ENCODE measurements around the gene POLRMT. TPM values are rescaled to one million over a fixed set of nuclear protein-coding genes. Genes with fewer than 3 reads are reported as not detected.
A peak's percentile ranks its signal among the peaks of the same experiment; 100 is the strongest.

The POLRMT gene
- total and polyA plus RNA-seq, 2 experiments from 2014 or later: 103 to 121 TPM

- no peaks in the 10 kb centered on the region for H3K36me3 ChIP-seq
- TF ChIP-seq, protein P1, sequence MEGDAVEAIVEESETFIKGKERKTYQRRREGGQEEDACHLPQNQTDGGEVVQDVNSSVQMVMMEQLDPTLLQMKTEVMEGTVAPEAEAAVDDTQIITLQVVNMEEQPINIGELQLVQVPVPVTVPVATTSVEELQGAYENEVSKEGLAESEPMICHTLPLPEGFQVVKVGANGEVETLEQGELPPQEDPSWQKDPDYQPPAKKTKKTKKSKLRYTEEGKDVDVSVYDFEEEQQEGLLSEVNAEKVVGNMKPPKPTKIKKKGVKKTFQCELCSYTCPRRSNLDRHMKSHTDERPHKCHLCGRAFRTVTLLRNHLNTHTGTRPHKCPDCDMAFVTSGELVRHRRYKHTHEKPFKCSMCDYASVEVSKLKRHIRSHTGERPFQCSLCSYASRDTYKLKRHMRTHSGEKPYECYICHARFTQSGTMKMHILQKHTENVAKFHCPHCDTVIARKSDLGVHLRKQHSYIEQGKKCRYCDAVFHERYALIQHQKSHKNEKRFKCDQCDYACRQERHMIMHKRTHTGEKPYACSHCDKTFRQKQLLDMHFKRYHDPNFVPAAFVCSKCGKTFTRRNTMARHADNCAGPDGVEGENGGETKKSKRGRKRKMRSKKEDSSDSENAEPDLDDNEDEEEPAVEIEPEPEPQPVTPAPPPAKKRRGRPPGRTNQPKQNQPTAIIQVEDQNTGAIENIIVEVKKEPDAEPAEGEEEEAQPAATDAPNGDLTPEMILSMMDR (IDR thresholded peaks at IDR 0.05; ENCODE audit: low read depth, low read length): peak; percentile 10
- H3K4me1 ChIP-seq (ENCODE audit: low read depth): peaks cover 7% of the 10 kb centered on the region
- peak overlapping the region; percentile 93 for H3K4me3 ChIP-seq
- peak; percentile 70 to 89 for DNase-seq (ENCODE audit: low read depth in 1 of 2, low spot score in 1 of 2)
- peak overlapping the region; percentile 95 for H3K27ac ChIP-seq
- H3K9me3 ChIP-seq (ENCODE audit: low read depth): no peaks in the 10 kb centered on the region
- H3K27me3 ChIP-seq: no peaks in the 10 kb centered on the region
Measured at GRCh38 chr19:679418-680286, 46.3 kb upstream of the POLRMT start.

DNA sequence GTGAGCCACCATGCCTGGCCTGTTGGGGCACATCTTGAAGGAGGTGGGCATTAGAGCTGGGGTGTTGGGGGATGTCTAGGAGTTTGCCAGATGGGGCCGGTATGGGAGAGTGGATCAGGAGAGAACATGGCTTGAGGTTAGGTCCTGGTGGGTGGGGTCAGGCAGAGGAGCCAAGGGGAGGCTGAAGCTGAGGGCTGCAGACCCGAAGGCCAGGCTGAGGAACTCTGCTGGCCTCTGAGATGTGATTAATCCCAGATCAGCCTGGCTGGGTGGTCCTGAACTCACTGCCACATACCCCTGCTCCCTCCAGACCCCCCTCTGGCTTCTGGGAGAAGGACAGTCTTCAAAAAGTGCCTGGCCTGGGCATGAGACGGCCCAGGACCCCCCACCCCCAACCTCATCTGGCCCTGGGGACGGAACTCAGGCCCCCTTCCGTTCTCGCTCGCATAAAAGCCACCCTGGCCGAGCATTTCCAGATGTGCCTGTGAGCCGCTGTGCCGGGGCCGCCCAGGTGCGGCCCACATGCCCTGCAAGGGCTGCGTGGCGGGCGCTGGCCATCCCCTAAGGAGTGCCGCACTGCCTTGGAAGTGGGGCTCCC, 45.6 kb upstream of the POLRMT start:
- DNase-seq (ENCODE audit: low read depth in 1 of 2, low spot score in 1 of 2): no peak
- H3K4me3 ChIP-seq: no peak overlapping the region
- H3K27ac ChIP-seq: no peak overlapping the region
- no peaks in the 10 kb centered on the region for H3K9me3 ChIP-seq (ENCODE audit: low read depth)
- TF ChIP-seq, protein P1 (IDR thresholded peaks at IDR 0.05; ENCODE audit: low read depth, low read length): no peak
- H3K27me3 ChIP-seq: no peaks in the 10 kb centered on the region
- H3K4me1 ChIP-seq (ENCODE audit: low read depth): peaks cover 7% of the 10 kb centered on the region
- no peaks in the 10 kb centered on the region for H3K36me3 ChIP-seq

- TF ChIP-seq, protein P1 (IDR thresholded peaks at IDR 0.05; ENCODE audit: low read depth, low read length): no peak
- no peaks in the 10 kb centered on the region for H3K27me3 ChIP-seq
- DNase-seq (ENCODE audit: low read depth in 1 of 2, low spot score in 1 of 2): no peak
- H3K36me3 ChIP-seq: no peaks in the 10 kb centered on the region
- H3K27ac ChIP-seq: peak overlapping the region; percentile 70
- H3K4me1 ChIP-seq (ENCODE audit: low read depth): peaks cover 7% of the 10 kb centered on the region
- H3K9me3 ChIP-seq (ENCODE audit: low read depth): no peaks in the 10 kb centered on the region
- H3K4me3 ChIP-seq: no peak overlapping the region
Measured at GRCh38 chr19:677601-678436, 44.5 kb upstream of the POLRMT start.

GRCh38 chr19:677201-677600, 43.9 kb upstream of the POLRMT start:
- TF ChIP-seq, protein P1 (IDR thresholded peaks at IDR 0.05; ENCODE audit: low read depth, low read length): no peak
- H3K27ac ChIP-seq: no peak overlapping the region
- DNase-seq (ENCODE audit: low read depth in 1 of 2, low spot score in 1 of 2): peak in 1 of 2 donors; percentile 87
- H3K9me3 ChIP-seq (ENCODE audit: low read depth): no peaks in the 10 kb centered on the region
- no peaks in the 10 kb centered on the region for H3K27me3 ChIP-seq
- H3K4me1 ChIP-seq (ENCODE audit: low read depth): peaks cover 7% of the 10 kb centered on the region
- H3K36me3 ChIP-seq: no peaks in the 10 kb centered on the region
- H3K4me3 ChIP-seq: no peak overlapping the region

- Histone ChIP-seq H3K27ac (no peak within 1 kb of the TSS), H3K27me3 (no peaks in the 10 kb centered on the region), H3K4me3 (peak within 1 kb of the TSS; percentile 31), H3K4me1 (ENCODE audit: low read depth) (peaks cover 7% of the 10 kb centered on the region), H3K36me3 (no peaks in the 10 kb centered on the region), H3K9me3 (ENCODE audit: low read depth) (no peaks in the 10 kb centered on the region)
- DNase-seq (ENCODE audit: low read depth in 1 of 2, low spot score in 1 of 2): peak; percentile 33 to 36
- TF ChIP-seq, protein P1 (IDR thresholded peaks at IDR 0.05; ENCODE audit: low read depth, low read length): no peak
Measured at GRCh38 chr19:676339-677105, 43.2 kb upstream of the POLRMT start, which contains the start of gene FSTL3. Gene FSTL3, plus strand, starts transcription at chr19:676392. Its CDS starts 32 bp downstream, at chr19:676424.
